ENCODE data around the gene HS1BP3. TPM values are rescaled to one million over a fixed set of nuclear protein-coding genes. Genes with fewer than 3 reads are reported as not detected.

HS1BP3 gene
- total and polyA plus RNA-seq, 2 donors (not counting 3 experiments of a cell fraction or from before 2014, with no cell fraction given) = 27.4 to 33.1 TPM

DNA sequence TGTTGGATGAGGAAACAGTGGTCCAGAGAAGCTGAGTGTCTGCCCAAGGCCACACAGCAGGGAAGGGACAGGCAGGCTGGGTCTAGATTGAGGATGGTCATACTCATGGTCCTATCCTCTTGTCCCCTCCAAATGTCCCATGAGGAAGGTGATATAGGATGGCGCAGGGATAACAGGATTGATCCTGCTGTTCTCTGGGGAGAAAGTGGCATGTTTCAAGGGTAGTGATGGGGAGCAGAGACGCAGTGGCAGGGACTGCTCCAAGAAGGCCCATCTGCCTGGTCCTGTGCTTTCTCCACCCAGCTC lies 24.6 kb downstream of the HS1BP3 start:
- Histone ChIP-seq H3K4me1 (ENCODE audit: control insufficient read depth, extremely low read depth, insufficient read depth, low read length) (no peaks in the 10 kb centered on the region), H3K4me3 (replicated peaks in 1 of 3; ENCODE audit: insufficient read depth in 1 of 3, low read depth in 1 of 3, low read length in 3 of 3) (no peak overlapping the region), H3K27ac (ENCODE audit: insufficient read depth, low read depth, low read length) (no peak overlapping the region), H3K9me1 (replicated peaks; ENCODE audit: control insufficient read depth, extremely low read depth, insufficient read depth, low read length) (no peaks in the 10 kb centered on the region), H3K36me3 (ENCODE audit: control insufficient read depth in 2 of 2, extremely low read depth in 1 of 2, insufficient read depth in 2 of 2, low read length in 2 of 2) (peaks cover 0 to 21% of the 10 kb centered on the region in 2 experiments), H3K9ac (replicated peaks; ENCODE audit: extremely low read depth, insufficient read depth, low read length) (no peak overlapping the region), H4K20me1 (replicated peaks; ENCODE audit: control insufficient read depth, extremely low read depth, insufficient read depth, low read length) (no peaks in the 10 kb centered on the region), H2AFZ (ENCODE audit: low read depth, low read length) (no peak overlapping the region), H3K27me3 (ENCODE audit: control insufficient read depth in 2 of 2, insufficient read depth in 2 of 2, low read length in 2 of 2) (no peaks in the 10 kb centered on the region), H3K79me2 (ENCODE audit: control insufficient read depth, insufficient read depth, low read length) (no peaks in the 10 kb centered on the region), H3K4me2 (ENCODE audit: insufficient read depth, low read length) (no peak overlapping the region), H3K9me3 (replicated peaks; ENCODE audit: control insufficient read depth, insufficient read depth, low read length) (no peaks in the 10 kb centered on the region)
- no TSS peak for BruUV-seq (replicated peaks)
- CTCF ChIA-PET = interaction anchor here (1.0 kb wide), 1 partner anchor 14 kb away, joined by 3 read pairs; no protein-coding TSS in a partner anchor
- no peak for DNase-seq (ENCODE audit: low read depth, low spot score)
- dilution Hi-C loops (cut with MboI; ENCODE audit: extremely low pct_ligation_motif_present, low sequenced_read_pairs) (no loop called here), intact Hi-C loops (cut with micrococcal nuclease) (no loop called here)
- POLR2A ChIA-PET = no interaction called here
- FAIRE-seq = no peak
- TF ChIP-seq GATA2 (IDR thresholded peaks at IDR 0.05; ENCODE audit: insufficient read depth, insufficient read length, low read depth, low read length) (no peak), JUN (IDR thresholded peaks at IDR 0.05; ENCODE audit: borderline replicate concordance, insufficient read depth, insufficient read length, low read depth) (no peak), POLR2AphosphoS5 (IDR thresholded peaks at IDR 0.05; ENCODE audit: insufficient read depth, low read depth, low read length) (no peak), MYC (IDR thresholded peaks at IDR 0.05; ENCODE audit: low read depth, low read length) (no peak), POLR2A (IDR thresholded peaks at IDR 0.05; ENCODE audit: low read depth, low read length) (no peak)
- TF ChIP-seq, protein P1, sequence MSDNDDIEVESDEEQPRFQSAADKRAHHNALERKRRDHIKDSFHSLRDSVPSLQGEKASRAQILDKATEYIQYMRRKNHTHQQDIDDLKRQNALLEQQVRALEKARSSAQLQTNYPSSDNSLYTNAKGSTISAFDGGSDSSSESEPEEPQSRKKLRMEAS (IDR thresholded peaks at IDR 0.05; ENCODE audit: insufficient read depth, insufficient read length) = no peak
- TF ChIP-seq, protein P2, sequence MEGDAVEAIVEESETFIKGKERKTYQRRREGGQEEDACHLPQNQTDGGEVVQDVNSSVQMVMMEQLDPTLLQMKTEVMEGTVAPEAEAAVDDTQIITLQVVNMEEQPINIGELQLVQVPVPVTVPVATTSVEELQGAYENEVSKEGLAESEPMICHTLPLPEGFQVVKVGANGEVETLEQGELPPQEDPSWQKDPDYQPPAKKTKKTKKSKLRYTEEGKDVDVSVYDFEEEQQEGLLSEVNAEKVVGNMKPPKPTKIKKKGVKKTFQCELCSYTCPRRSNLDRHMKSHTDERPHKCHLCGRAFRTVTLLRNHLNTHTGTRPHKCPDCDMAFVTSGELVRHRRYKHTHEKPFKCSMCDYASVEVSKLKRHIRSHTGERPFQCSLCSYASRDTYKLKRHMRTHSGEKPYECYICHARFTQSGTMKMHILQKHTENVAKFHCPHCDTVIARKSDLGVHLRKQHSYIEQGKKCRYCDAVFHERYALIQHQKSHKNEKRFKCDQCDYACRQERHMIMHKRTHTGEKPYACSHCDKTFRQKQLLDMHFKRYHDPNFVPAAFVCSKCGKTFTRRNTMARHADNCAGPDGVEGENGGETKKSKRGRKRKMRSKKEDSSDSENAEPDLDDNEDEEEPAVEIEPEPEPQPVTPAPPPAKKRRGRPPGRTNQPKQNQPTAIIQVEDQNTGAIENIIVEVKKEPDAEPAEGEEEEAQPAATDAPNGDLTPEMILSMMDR (IDR thresholded peaks at IDR 0.05; ENCODE audit: extremely low read depth in 1 of 2, insufficient read depth in 1 of 2, low read depth in 1 of 2, low read length in 2 of 2) = no peak
